K562 (cell line): ENCODE data around the gene SAP30BP. TPM values are rescaled to one million over a fixed set of nuclear protein-coding genes. Genes with fewer than 3 reads are reported as not detected.

ENCODE experiments used
- ATAC-seq: fragments of 200-7000 bp; cut with Tn5 transposase; 3 replicates; pipeline ENCODE4 v1.9.1; 2020; ENCODE audit warnings: moderate library complexity
- BruUV-seq: library from RNA; stranded (reverse); fragments of 400-500 nt; replicated peaks from 2 replicates; lab custom pipeline; 2021; lab: Mats Ljungman, UMichigan
- CTCF ChIA-PET: fragments of 300-600 bp; formaldehyde crosslinking; extraction: SDS; loops from one replicate; lab custom pipeline; 2021; ENCODE audit warnings: low intra/inter-chr PET ratio; lab: Yijun Ruan, JAX
- POLR2A ChIA-PET: fragments of 300-600, 350-650 bp; sonication (Branson Sonifier 250); formaldehyde crosslinking; extraction: SDS; loops from one replicate; lab custom pipeline; 2021; ENCODE audit warnings: antibody characterized with exemption, inconsistent platforms; lab: Yijun Ruan, JAX
- DNase-seq, 4 experiments: peaks; one replicate each; pipeline versions ENCODE4 v3.0.0 to v3.0.0-alpha.2; 2011 to 2018; ENCODE audit warnings: low spot score in 3 of 4, mixed read lengths in 3 of 4; ENCODE audit errors: extremely low read depth in 1 of 4
- FAIRE-seq: peaks from 2 replicates; lab custom pipeline; 2011; peaks lifted over from hg19 to GRCh38; lab: Jason Lieb, UNC
- H2AFZ ChIP-seq: 2 replicates; pipeline ENCODE4 v1.6.0; 2011; ENCODE audit warnings: low read depth, low read length, control low read depth, inconsistent platforms
- H3K27ac ChIP-seq: fragments of 200-600 bp; 3 replicates; pipeline ENCODE4 v1.8.0; 2011; ENCODE audit warnings: low read depth, mild to moderate bottlenecking, control low read depth, inconsistent platforms, low read length, moderate library complexity, mixed read lengths; ENCODE audit errors: extremely low read depth
- H3K27me3 ChIP-seq, 2 experiments: fragments of 300-600 bp in 1 of 2; 2 replicates in 1 of 2; 3 replicates in 1 of 2; pipeline versions ENCODE4 v1.6.0 to v1.8.0; 2011; ENCODE audit warnings: inconsistent platforms in 2 of 2, low read length in 2 of 2, mild to moderate bottlenecking in 1 of 2, mixed read lengths in 1 of 2, moderate library complexity in 1 of 2; ENCODE audit not compliant: control insufficient read depth in 2 of 2, insufficient read depth in 2 of 2
- H3K36me3 ChIP-seq: fragments of 300-600 bp; 3 replicates; pipeline ENCODE4 v1.8.0; 2011; ENCODE audit warnings: mild to moderate bottlenecking, low read length, inconsistent platforms; ENCODE audit not compliant: control insufficient read depth, insufficient read depth
- H3K4me1 ChIP-seq, 2 experiments: fragments of 200-600 bp in 1 of 2; replicated peaks in 1 of 2; 2 replicates in 1 of 2; 3 replicates in 1 of 2; pipeline versions ENCODE4 v1.5.1 to v1.8.0; 2011; ENCODE audit warnings: inconsistent platforms in 2 of 2, low read length in 2 of 2, mild to moderate bottlenecking in 1 of 2, mixed read lengths in 1 of 2, moderate library complexity in 1 of 2; ENCODE audit not compliant: control insufficient read depth in 2 of 2, insufficient read depth in 2 of 2
- H3K4me2 ChIP-seq: 2 replicates; pipeline ENCODE4 v1.6.1; 2011; ENCODE audit warnings: low read length, control low read depth, inconsistent platforms, mixed read lengths; ENCODE audit not compliant: insufficient read depth
- H3K4me3 ChIP-seq: fragments of 200-600 bp; sonication (generic), shearing (Covaris generic); 2 replicates; pipeline ENCODE4 v1.5.1; 2016; ENCODE audit warnings: control low read depth, inconsistent platforms
- H3K79me2 ChIP-seq: fragments of 200-600 bp; 3 replicates; pipeline ENCODE4 v1.8.0; 2011; ENCODE audit warnings: low read length, inconsistent platforms; ENCODE audit not compliant: control insufficient read depth, insufficient read depth
- H3K9ac ChIP-seq, 2 experiments: 2 replicates each; pipeline versions ENCODE4 v1.6.0 to v1.6.1; 2011; ENCODE audit warnings: low read depth in 2 of 2, low read length in 2 of 2, control low read depth in 1 of 2, inconsistent platforms in 1 of 2, mild to moderate bottlenecking in 1 of 2, mixed read lengths in 1 of 2; ENCODE audit not compliant: insufficient read depth in 1 of 2
- H3K9me1 ChIP-seq: one replicate; pipeline ENCODE4 v1.6.0; 2011; ENCODE audit warnings: inconsistent platforms, mild to moderate bottlenecking, low read length, moderate library complexity; ENCODE audit not compliant: control insufficient read depth, insufficient read depth
- H3K9me3 ChIP-seq: replicated peaks from 2 replicates; pipeline ENCODE4 v1.5.1; 2011; ENCODE audit warnings: low read depth, low read length, inconsistent platforms; ENCODE audit not compliant: control insufficient read depth, insufficient read depth
- H4K20me1 ChIP-seq: replicated peaks from 2 replicates; pipeline ENCODE4 v1.6.1; 2011; ENCODE audit warnings: low read length, inconsistent platforms, mixed read lengths; ENCODE audit not compliant: control insufficient read depth, insufficient read depth
- PKNOX1 ChIP-seq: fragments of 450-650 bp; IDR thresholded peaks from 2 replicates; pipeline ENCODE4 v1.6.1; 2016
- ZNF184 ChIP-seq: sonication (generic); formaldehyde crosslinking; IDR thresholded peaks from 2 replicates; pipeline ENCODE4 v1.5.0; 2020; ENCODE audit warnings: missing genetic modification reagents
- ZNF639 ChIP-seq, 2 experiments: fragments of 200-800 bp in 1 of 2; sonication (Bioruptor generic) in 1 of 2; sonication (generic) in 1 of 2; formaldehyde crosslinking in 1 of 2; IDR thresholded peaks in 1 of 2; conservative IDR thresholded peaks in 1 of 2; 2 replicates each; pipeline versions ENCODE4 v1.5.0 to v1.6.1; 2016 to 2020; ENCODE audit warnings: missing compliant biosample characterization in 1 of 2, missing genetic modification characterization in 1 of 2, missing genetic modification reagents in 1 of 2
- ZSCAN32 ChIP-seq: fragments of 450-650 bp; formaldehyde crosslinking; IDR thresholded peaks from 2 replicates; pipeline ENCODE4 v1.4.0; 2020; ENCODE audit warnings: mild to moderate bottlenecking, moderate library complexity
- WGBS: fragments of 100-300 bp; shearing (Covaris generic); methylation state at CpG from one replicate; pipeline ENCODE4 v1.1.6; 2016; ENCODE audit warnings: low coverage, mixed read lengths; ENCODE audit not compliant: insufficient coverage; ENCODE audit errors: missing lambda C conversion rate; 5-methylcytosine and 5-hydroxymethylcytosine counted together
- in situ Hi-C: fragments of 300-500 bp; cut with MboI; formaldehyde crosslinking; loops from 4 replicates; pipeline ENCODE4 v1.15.0; 2018; ENCODE audit warnings: inconsistent platforms, mixed read lengths
- intact Hi-C: fragments of 100-400 bp; cut with micrococcal nuclease; formaldehyde crosslinking; loops from 2 replicates; pipeline ENCODE4 v1.14.2; 2022
- polyA plus RNA-seq, 8 experiments: library from polyadenylated mRNA; depleted of rRNA in 4 of 8; stranded (reverse) in 5 of 8; unstranded in 3 of 8; fragments of >200 nt; fragmentation: Nextera tagmentation in 2 of 8; fragmentation: Illumina TruSeq in 1 of 8; extraction: Ambion mirVana in 2 of 8; extraction: Trizol in 1 of 8; gene quantifications; 2 replicates each; pipeline versions ENCODE4 v1.2.1 to v1.2.3, GENCODE V29; 2011 to 2014; ENCODE audit warnings: inconsistent platforms in 1 of 8, missing spikeins in 1 of 8
- total RNA-seq, 7 experiments: library from RNA; depleted of rRNA in 6 of 7; stranded (reverse); fragments of >200 nt in 6 of 7; fragmentation: Illumina TruSeq in 2 of 7; extraction: Trizol in 2 of 7; gene quantifications; 2 replicates each; pipeline versions ENCODE4 v1.2.1 to v1.2.3, GENCODE V29; 2011 to 2021; ENCODE audit warnings: low replicate concordance in 1 of 7

SAP30BP gene
- total and polyA plus RNA-seq, 9 of the 15 experiments (the other 6 are each of a cell fraction or from before 2014, with no cell fraction given), result 45.3 to 154 (median 71.7) TPM

DNA sequence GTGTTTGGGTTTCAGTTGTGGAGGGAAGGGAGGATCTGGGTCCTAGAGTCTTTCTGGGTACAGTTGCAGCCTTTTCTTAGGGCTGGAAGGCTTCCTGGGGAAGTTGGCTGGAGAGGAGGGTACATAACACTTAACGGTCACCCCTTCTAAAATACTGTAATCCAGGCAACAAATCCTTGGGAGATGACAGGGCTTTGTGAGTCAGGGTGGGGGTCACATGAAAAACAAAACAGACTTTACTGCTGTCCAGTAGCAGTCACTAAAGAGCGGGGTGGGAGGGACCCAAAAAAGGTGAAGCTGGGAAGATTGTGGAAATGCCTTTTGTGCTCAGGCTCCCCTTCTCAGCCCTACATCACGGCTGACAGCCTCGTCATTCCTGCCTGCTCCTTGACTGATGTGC lies 6.3 kb downstream of the SAP30BP start:
- CTCF ChIA-PET, result interaction anchor here (2.4 kb wide), 1 partner anchor 76 kb away, joined by 14 read pairs; no protein-coding TSS in a partner anchor
- Histone ChIP-seq H3K27me3 (no peaks in the 10 kb centered on the region), H3K36me3 (peaks cover 79% of the 10 kb centered on the region), H3K27ac (0 out of 3 replicates have a peak overlapping the region, but pooled peaks have one; percentile 5), H3K4me3 (no peak overlapping the region), H3K79me2 (peaks cover 56% of the 10 kb centered on the region), H3K4me1 (peaks cover 0 to 1% of the 10 kb centered on the region in 2 experiments; a peak in 2 of 5 replicates), H2AFZ (no peak overlapping the region), H3K9me3 (no peaks in the 10 kb centered on the region), H3K9ac (no peak overlapping the region), H4K20me1 (no peaks in the 10 kb centered on the region; the same call in 1 of the 2 replicates), H3K9me1 (no peaks in the 10 kb centered on the region), H3K4me2 (no peak overlapping the region)
- no peak for FAIRE-seq
- in situ Hi-C loops (no loop called here), intact Hi-C loops (no loop called here)
- POLR2A ChIA-PET, result interaction anchor here (0.6 to 1.6 kb wide), 4 partner anchors 11 to 141 kb away, joined by 3 to 4 read pairs (median 4); no protein-coding TSS in a partner anchor
- no peak for TF ChIP-seq ZNF639 (CRISPR knock-in tag; conservative IDR thresholded peaks at IDR 0.05 in 1 of 2, IDR thresholded peaks at IDR 0.05 in 1 of 2)
- peak; percentile 24; the same call in 1 of the 2 replicates for TF ChIP-seq PKNOX1
- TF ChIP-seq ZNF184 (CRISPR knock-in tag), result no peak
- TF ChIP-seq ZSCAN32 (CRISPR knock-in tag), result no peak
- peak; percentile 58 for ATAC-seq
- WGBS, result 52% methylated on average over 4 of the region's 4 CpGs
- BruUV-seq, result no TSS peak
- DNase-seq, result peak in 2 of 4 experiments; percentile 11 to 23
